ENCODE data around the gene FNIP2. TPM values are rescaled to one million over a fixed set of nuclear protein-coding genes. Genes with fewer than 3 reads are reported as not detected.
A peak's percentile ranks its signal among the peaks of the same experiment; 100 is the strongest.

FNIP2 gene
- total and polyA plus RNA-seq, 10 donors, result 2.4 to 59.1 (median 36.7) TPM

DNA sequence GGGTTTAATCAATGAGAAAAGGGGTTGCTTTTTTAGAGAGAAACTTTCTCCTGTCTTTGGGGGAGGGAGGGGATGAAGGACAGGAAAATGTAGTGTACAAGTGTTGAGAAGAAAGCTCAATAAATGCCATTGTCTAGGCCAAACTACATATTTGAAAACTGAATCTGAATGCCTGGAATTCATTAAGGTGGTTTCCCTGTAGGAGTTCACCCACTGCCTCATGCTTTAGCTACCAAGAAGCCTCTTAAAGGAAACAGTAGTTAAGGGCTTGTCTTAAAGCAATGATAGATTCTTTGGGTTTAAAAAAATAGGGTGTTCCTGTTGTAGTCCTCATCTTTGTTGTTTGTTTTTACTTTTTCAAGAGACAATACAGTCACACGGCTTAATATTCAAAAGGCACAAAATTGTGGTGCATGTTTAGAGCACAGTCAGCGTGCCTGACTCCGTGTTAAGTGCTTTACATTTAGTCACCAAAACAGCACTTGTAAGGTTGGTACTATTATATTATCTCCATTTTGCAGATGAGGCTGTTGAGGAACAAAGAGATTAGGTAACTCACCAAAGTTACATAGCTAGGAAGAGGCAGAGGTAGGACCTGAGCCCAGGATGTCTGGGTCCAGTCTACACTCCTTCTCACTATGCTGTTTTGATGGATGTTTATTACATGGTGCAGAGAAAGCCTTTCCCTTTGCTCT, 46.0 kb downstream of the FNIP2 start:
- intact Hi-C loops (cut with DNase I; ENCODE audit: low total_unique reads), result no loop called here
- H3K4me1 ChIP-seq, result peaks cover 10 to 82% (median 33%) of the 10 kb centered on the region in 6 donors

DNA sequence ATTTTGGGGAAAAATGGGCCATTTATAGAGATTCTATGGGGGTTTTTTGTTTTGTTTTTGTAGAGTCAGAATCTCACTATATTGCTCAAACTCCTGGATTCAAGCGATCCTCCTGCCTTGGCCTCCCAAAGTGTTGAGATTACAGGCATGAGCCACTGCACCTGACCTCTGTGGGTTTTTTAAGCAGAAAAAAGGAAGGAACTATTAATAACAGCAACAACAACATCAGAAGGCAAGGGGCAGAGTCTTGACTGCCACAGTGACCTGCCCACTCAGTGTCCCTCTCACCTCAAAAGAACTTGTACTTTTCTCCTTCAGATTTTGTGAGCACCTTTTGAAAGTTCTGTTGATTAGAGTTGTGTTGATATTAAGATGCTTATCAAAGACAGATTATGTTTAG, 48.1 kb downstream of the FNIP2 start:
- Histone ChIP-seq H3K9me3 (no peaks in the 10 kb centered on the region), H3K4me3 (no peak overlapping the region), H3K27ac (peak overlapping the region in 4 of 8 donors; percentile 48 to 80 (median 76)), H3K4me1 (peaks cover 0 to 71% (median 13%) of the 10 kb centered on the region in 6 donors), H3K36me3 (no peaks in the 10 kb centered on the region), H3K27me3 (replicated peaks in 1 of 7) (peaks cover 0 to 71% (median 0%) of the 10 kb centered on the region in 7 donors)
- TF ChIP-seq, protein P1, sequence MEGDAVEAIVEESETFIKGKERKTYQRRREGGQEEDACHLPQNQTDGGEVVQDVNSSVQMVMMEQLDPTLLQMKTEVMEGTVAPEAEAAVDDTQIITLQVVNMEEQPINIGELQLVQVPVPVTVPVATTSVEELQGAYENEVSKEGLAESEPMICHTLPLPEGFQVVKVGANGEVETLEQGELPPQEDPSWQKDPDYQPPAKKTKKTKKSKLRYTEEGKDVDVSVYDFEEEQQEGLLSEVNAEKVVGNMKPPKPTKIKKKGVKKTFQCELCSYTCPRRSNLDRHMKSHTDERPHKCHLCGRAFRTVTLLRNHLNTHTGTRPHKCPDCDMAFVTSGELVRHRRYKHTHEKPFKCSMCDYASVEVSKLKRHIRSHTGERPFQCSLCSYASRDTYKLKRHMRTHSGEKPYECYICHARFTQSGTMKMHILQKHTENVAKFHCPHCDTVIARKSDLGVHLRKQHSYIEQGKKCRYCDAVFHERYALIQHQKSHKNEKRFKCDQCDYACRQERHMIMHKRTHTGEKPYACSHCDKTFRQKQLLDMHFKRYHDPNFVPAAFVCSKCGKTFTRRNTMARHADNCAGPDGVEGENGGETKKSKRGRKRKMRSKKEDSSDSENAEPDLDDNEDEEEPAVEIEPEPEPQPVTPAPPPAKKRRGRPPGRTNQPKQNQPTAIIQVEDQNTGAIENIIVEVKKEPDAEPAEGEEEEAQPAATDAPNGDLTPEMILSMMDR (IDR thresholded peaks at IDR 0.05 in 8 of 11, conservative IDR thresholded peaks at IDR 0.05 in 3 of 11), result no peak
- no peak for TF ChIP-seq POLR2A (IDR thresholded peaks at IDR 0.05)
- no peak for TF ChIP-seq POLR2AphosphoS5 (IDR thresholded peaks at IDR 0.05)
- WGBS, 5 donors, result 48 to 66% (median 56%) methylated on average over 1 of the region's 1 CpG
- intact Hi-C loops (cut with DNase I; ENCODE audit: low total_unique reads), result no loop called here
- no peak for DNase-seq

More for the DNA sequence above, 46.0 kb downstream of the FNIP2 start:
- Histone ChIP-seq H3K27me3 (replicated peaks in 1 of 7) (peaks cover 0 to 85% (median 0%) of the 10 kb centered on the region in 7 donors), H3K4me3 (no peak overlapping the region), H3K36me3 (no peaks in the 10 kb centered on the region), H3K9me3 (no peaks in the 10 kb centered on the region), H3K27ac (peak overlapping the region in 4 of 8 donors; percentile 11 to 33 (median 17))
- 90 to 92% (median 90%) methylated on average over 3 of the region's 3 CpGs for WGBS, 5 donors
- DNase-seq, result no peak
- TF ChIP-seq POLR2AphosphoS5 (IDR thresholded peaks at IDR 0.05), result no peak
- no peak for TF ChIP-seq POLR2A (IDR thresholded peaks at IDR 0.05)
- TF ChIP-seq, protein P1 (IDR thresholded peaks at IDR 0.05 in 8 of 11, conservative IDR thresholded peaks at IDR 0.05 in 3 of 11), result no peak

DNA sequence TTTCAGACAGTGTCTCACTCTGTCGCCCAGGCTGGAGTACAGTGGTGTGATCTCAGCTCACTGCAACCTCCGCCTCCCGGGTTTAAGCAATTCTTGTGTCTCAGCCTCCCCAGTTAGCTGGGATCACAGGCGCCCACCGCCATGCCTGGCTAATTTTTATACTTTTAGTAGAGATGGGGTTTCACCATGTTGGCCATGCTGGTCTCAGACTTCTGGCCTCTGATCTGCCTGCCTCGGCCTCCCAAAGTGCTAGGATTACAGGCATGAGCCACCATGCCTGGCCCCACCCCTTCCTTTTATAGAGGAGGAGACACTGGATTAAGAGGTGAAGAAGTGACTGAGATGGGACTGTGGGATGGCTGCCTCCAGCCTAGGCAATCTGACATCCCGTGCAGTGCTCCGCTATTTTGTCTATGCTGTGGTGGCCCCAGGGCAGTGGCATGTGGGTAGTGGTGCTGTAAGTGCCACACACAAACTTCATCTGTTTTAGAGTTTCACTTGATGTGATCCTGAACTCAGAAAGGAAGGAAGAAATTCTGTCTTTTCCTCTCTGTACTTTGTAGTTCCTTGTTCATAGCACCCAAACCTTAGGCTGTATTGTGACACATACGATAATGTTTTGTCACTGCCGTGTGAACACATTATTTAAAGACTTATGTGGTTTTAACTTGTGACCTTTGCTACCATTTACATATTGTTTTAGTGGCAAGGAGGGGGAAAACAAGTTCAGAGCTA, 48.9 kb downstream of the FNIP2 start:
- Histone ChIP-seq H3K27me3 (replicated peaks in 1 of 7) (peaks cover 0 to 73% (median 0%) of the 10 kb centered on the region in 7 donors), H3K9me3 (no peaks in the 10 kb centered on the region), H3K27ac (peak overlapping the region in 6 of 8 donors; percentile 12 to 80 (median 68)), H3K4me3 (no peak overlapping the region), H3K4me1 (peaks cover 0 to 68% (median 8%) of the 10 kb centered on the region in 6 donors), H3K36me3 (no peaks in the 10 kb centered on the region)
- peak in 1 of 3 donors; percentile 33 for TF ChIP-seq POLR2AphosphoS5 (IDR thresholded peaks at IDR 0.05)
- TF ChIP-seq, protein P1 (IDR thresholded peaks at IDR 0.05 in 8 of 11, conservative IDR thresholded peaks at IDR 0.05 in 3 of 11), result no peak
- 69 to 79% (median 74%) methylated on average over 10 of the region's 10 CpGs for WGBS, 5 donors
- no peak for DNase-seq
- intact Hi-C loops (cut with DNase I; ENCODE audit: low total_unique reads), result no loop called here
